Measurements from ENCODE around the gene PIP5KL1. TPM values are rescaled to one million over a fixed set of nuclear protein-coding genes. Genes with fewer than 3 reads are reported as not detected.

PIP5KL1 gene
- total and polyA plus RNA-seq, 2 donors (not counting 3 experiments of a cell fraction or from before 2014, with no cell fraction given): 1.5 to 2.9 TPM

GRCh38 chr9:127977884-127978647 is 47.5 kb upstream of the PIP5KL1 start:
- dilution Hi-C loops (cut with MboI; ENCODE audit: extremely low pct_ligation_motif_present, low sequenced_read_pairs): no loop called here
- Histone ChIP-seq H3K4me2 (ENCODE audit: insufficient read depth, low read length) (no peak overlapping the region), H3K9me1 (replicated peaks; ENCODE audit: control insufficient read depth, extremely low read depth, insufficient read depth, low read length) (no peaks in the 10 kb centered on the region), H3K4me3 (replicated peaks in 1 of 3; ENCODE audit: insufficient read depth in 1 of 3, low read depth in 1 of 3, low read length in 3 of 3) (no peak overlapping the region), H3K4me1 (ENCODE audit: control insufficient read depth, extremely low read depth, insufficient read depth, low read length) (peaks cover 22% of the 10 kb centered on the region), H3K36me3 (ENCODE audit: control insufficient read depth in 2 of 2, extremely low read depth in 1 of 2, insufficient read depth in 2 of 2, low read length in 2 of 2) (no peaks in the 10 kb centered on the region), H3K9me3 (replicated peaks; ENCODE audit: control insufficient read depth, insufficient read depth, low read length) (no peaks in the 10 kb centered on the region), H3K9ac (replicated peaks; ENCODE audit: extremely low read depth, insufficient read depth, low read length) (no peak overlapping the region), H3K27me3 (ENCODE audit: control insufficient read depth in 2 of 2, insufficient read depth in 2 of 2, low read length in 2 of 2) (no peaks in the 10 kb centered on the region), H4K20me1 (replicated peaks; ENCODE audit: control insufficient read depth, extremely low read depth, insufficient read depth, low read length) (no peaks in the 10 kb centered on the region), H3K27ac (ENCODE audit: insufficient read depth, low read depth, low read length) (no peak overlapping the region), H3K79me2 (ENCODE audit: control insufficient read depth, insufficient read depth, low read length) (peaks cover 17% of the 10 kb centered on the region), H2AFZ (ENCODE audit: low read depth, low read length) (no peak overlapping the region)
- FAIRE-seq (no peak), DNase-seq (ENCODE audit: low read depth, low spot score) (no peak)
- intact Hi-C loops (cut with micrococcal nuclease): no loop called here
- CTCF ChIA-PET: interaction anchor here (0.9 to 10.3 kb wide), 7 partner anchors 10 to 140 kb away, joined by 3 to 71 read pairs (median 4); no protein-coding TSS in a partner anchor
- no TSS peak for BruUV-seq (replicated peaks)
- TF ChIP-seq POLR2A (IDR thresholded peaks at IDR 0.05; ENCODE audit: low read depth, low read length) (no peak), FOS (IDR thresholded peaks at IDR 0.05; ENCODE audit: borderline replicate concordance, insufficient read depth, low read length) (no peak), GATA2 (IDR thresholded peaks at IDR 0.05; ENCODE audit: insufficient read depth, insufficient read length, low read depth, low read length) (no peak), JUN (IDR thresholded peaks at IDR 0.05; ENCODE audit: borderline replicate concordance, insufficient read depth, insufficient read length, low read depth) (no peak), MAX (IDR thresholded peaks at IDR 0.05; ENCODE audit: insufficient read depth, insufficient read length) (no peak), POLR2AphosphoS5 (IDR thresholded peaks at IDR 0.05; ENCODE audit: insufficient read depth, low read depth, low read length) (no peak), CTCF (IDR thresholded peaks at IDR 0.05; ENCODE audit: extremely low read depth in 1 of 2, insufficient read depth in 1 of 2, low read depth in 1 of 2, low read length in 2 of 2) (no peak), EZH2 (IDR thresholded peaks at IDR 0.05; ENCODE audit: borderline replicate concordance, low read depth, low read length, severe bottlenecking) (no peak), MYC (IDR thresholded peaks at IDR 0.05; ENCODE audit: low read depth, low read length) (no peak)
- POLR2A ChIA-PET: no interaction called here

Measured in endothelial cell of umbilical vein (primary cell).